CD14-positive monocyte (primary cell): Measurements from ENCODE around the gene ARHGAP10. TPM values are rescaled to one million over a fixed set of nuclear protein-coding genes. Genes with fewer than 3 reads are reported as not detected.

Experiments
- DNase-seq, 3 donors: peaks; one replicate each; pipeline ENCODE4 v3.0.0-alpha.2; 2011 to 2022
- H2AFZ ChIP-seq: 2 replicates; pipeline ENCODE4 v1.6.0; 2012; ENCODE audit warnings: mild to moderate bottlenecking, low read depth, low read length, inconsistent platforms; ENCODE audit not compliant: insufficient read depth, poor library complexity, severe bottlenecking
- H3K27ac ChIP-seq, 2 donors: 1 replicate in 1 of 2; 2 replicates in 1 of 2; pipeline ENCODE4 v1.5.1; 2012 to 2013; ENCODE audit warnings: low read length in 2 of 2, control low read depth in 1 of 2, inconsistent platforms in 1 of 2, low read depth in 1 of 2, mild to moderate bottlenecking in 1 of 2
- H3K27me3 ChIP-seq, 2 donors: one replicate each; pipeline versions ENCODE4 v1.6.0 to v1.6.1; 2011 to 2013; ENCODE audit warnings: low read length in 2 of 2; ENCODE audit not compliant: control insufficient read depth in 2 of 2, insufficient read depth in 2 of 2
- H3K36me3 ChIP-seq, 2 donors: replicated peaks in 1 of 2; 1 replicate in 1 of 2; 2 replicates in 1 of 2; pipeline versions ENCODE4 v1.5.1 to v1.6.1; 2012 to 2013; ENCODE audit warnings: low read length in 2 of 2, control low read depth in 1 of 2, inconsistent platforms in 1 of 2, mild to moderate bottlenecking in 1 of 2; ENCODE audit not compliant: insufficient read depth in 2 of 2, control insufficient read depth in 1 of 2
- H3K4me1 ChIP-seq, 2 donors: 1 replicate in 1 of 2; 2 replicates in 1 of 2; pipeline versions ENCODE4 v1.5.1 to v1.6.1; 2012 to 2013; ENCODE audit warnings: low read length in 2 of 2, control low read depth in 1 of 2, inconsistent platforms in 1 of 2, mild to moderate bottlenecking in 1 of 2, moderate library complexity in 1 of 2; ENCODE audit not compliant: insufficient read depth in 2 of 2, control insufficient read depth in 1 of 2
- H3K4me2 ChIP-seq: replicated peaks from 2 replicates; pipeline ENCODE3; 2012; ENCODE audit warnings: low read length, moderate library complexity, mild to moderate bottlenecking; ENCODE audit not compliant: poor library complexity, severe bottlenecking; ENCODE audit errors: extremely low read depth
- H3K4me3 ChIP-seq, 3 experiments: fragments of 200-600 bp in 1 of 3; sonication (generic) in 1 of 3; replicated peaks in 1 of 3; 1 replicate in 2 of 3; 2 replicates in 1 of 3; pipeline ENCODE4 v1.5.1; 2011 to 2013; ENCODE audit warnings: low read length in 3 of 3, mild to moderate bottlenecking in 3 of 3, control low read depth in 2 of 3, low read depth in 2 of 3, inconsistent platforms in 1 of 3, moderate library complexity in 1 of 3
- H3K79me2 ChIP-seq: 2 replicates; pipeline ENCODE4 v1.6.0; 2012; ENCODE audit warnings: mild to moderate bottlenecking, control low read depth, inconsistent platforms, low read length, moderate library complexity; ENCODE audit not compliant: insufficient read depth
- H3K9ac ChIP-seq: 2 replicates; pipeline ENCODE4 v1.6.0; 2017; ENCODE audit warnings: low read length, mild to moderate bottlenecking; ENCODE audit not compliant: insufficient read depth, poor library complexity, severe bottlenecking
- H3K9me3 ChIP-seq, 2 donors: replicated peaks in 1 of 2; 1 replicate in 1 of 2; 2 replicates in 1 of 2; pipeline versions ENCODE4 v1.5.1 to v1.6.1; 2012 to 2013; ENCODE audit warnings: low read length in 2 of 2, control low read depth in 1 of 2; ENCODE audit not compliant: control insufficient read depth in 1 of 2, insufficient read depth in 1 of 2
- H4K20me1 ChIP-seq: 2 replicates; pipeline ENCODE4 v1.6.0; 2012; ENCODE audit warnings: mild to moderate bottlenecking, low read length, control low read depth, moderate library complexity; ENCODE audit not compliant: insufficient read depth
- H3K27ac Mint-ChIP-seq, 7 donors: one replicate each; pipeline ENCODE4 v1.8.0; 2020; ENCODE audit warnings: mild to moderate bottlenecking in 7 of 7, mixed read lengths in 7 of 7, moderate library complexity in 6 of 7, inconsistent platforms in 2 of 7
- H3K27me3 Mint-ChIP-seq, 3 donors: one replicate each; pipeline ENCODE4 v1.8.0; 2021 to 2022; ENCODE audit warnings: low read depth in 3 of 3, mild to moderate bottlenecking in 3 of 3, mixed read lengths in 3 of 3, moderate library complexity in 3 of 3, inconsistent platforms in 1 of 3
- H3K36me3 Mint-ChIP-seq, 2 donors: one replicate each; pipeline ENCODE4 v1.8.0; 2020; ENCODE audit warnings: mixed read lengths in 2 of 2, inconsistent platforms in 1 of 2, mild to moderate bottlenecking in 1 of 2
- H3K4me1 Mint-ChIP-seq: one replicate; pipeline ENCODE4 v1.8.0; 2020; ENCODE audit warnings: mild to moderate bottlenecking, mixed read lengths
- H3K4me3 Mint-ChIP-seq, 2 donors: one replicate each; pipeline ENCODE4 v1.8.0; 2020; ENCODE audit warnings: mild to moderate bottlenecking in 2 of 2, mixed read lengths in 2 of 2, moderate library complexity in 1 of 2
- H3K9me3 Mint-ChIP-seq, 7 donors: one replicate each; pipeline ENCODE4 v1.8.0; 2020 to 2022; ENCODE audit warnings: mixed read lengths in 7 of 7, mild to moderate bottlenecking in 6 of 7, moderate library complexity in 6 of 7, inconsistent platforms in 2 of 7
- WGBS: methylation state at CpG from one replicate; pipeline ENCODE4 v1.1.5; 2013; ENCODE audit warnings: missing lambda C conversion rate; ENCODE audit not compliant: insufficient coverage; 5-methylcytosine and 5-hydroxymethylcytosine counted together
- intact Hi-C, 2 donors: fragments of 100-400 bp; cut with micrococcal nuclease; formaldehyde crosslinking; loops; one replicate each; pipeline versions ENCODE4 v1.15.0 to v1.15.1; 2023
- polyA plus RNA-seq, 3 donors: library from polyadenylated mRNA; depleted of rRNA in 1 of 3; unstranded in 2 of 3; stranded (reverse) in 1 of 3; fragments of 300-500 nt in 2 of 3; fragments of >200 nt in 1 of 3; fragmentation: Illumina TruSeq in 2 of 3; gene quantifications; 1 replicate in 2 of 3; 2 replicates in 1 of 3; pipeline ENCODE4 v1.2.3, GENCODE V29; 2012 to 2021
- TF ChIP-seq, protein P1 (sequence below): fragments of 200-600 bp; IDR thresholded peaks from one replicate; pipeline ENCODE4 v1.8.0; 2022; ENCODE audit warnings: antibody characterized with exemption, mild to moderate bottlenecking

Gene ARHGAP10
- polyA plus RNA-seq, 3 donors = 1.7 to 4.3 (median 3.0) TPM

GRCh38 chr4:148101790-148102189 lies 369.9 kb downstream of the ARHGAP10 start:
- Histone ChIP-seq H3K79me2 (no peaks in the 10 kb centered on the region), H3K27ac (no peak overlapping the region), H3K9me3 (no peaks in the 10 kb centered on the region), H2AFZ (no peak overlapping the region), H3K4me2 (no peak overlapping the region), H3K4me1 (no peaks in the 10 kb centered on the region), H3K9ac (no peak overlapping the region), H3K36me3 (no peaks in the 10 kb centered on the region), H3K4me3 (no peak overlapping the region), H3K27me3 (no peaks in the 10 kb centered on the region), H4K20me1 (no peaks in the 10 kb centered on the region)
- DNase-seq = no peak
- H3K4me3 Mint-ChIP-seq = no peak overlapping the region
- H3K27ac Mint-ChIP-seq = no peak overlapping the region
- H3K27me3 Mint-ChIP-seq = peaks cover 0 to 4% (median 0%) of the 10 kb centered on the region in 3 donors
- TF ChIP-seq, protein P1, sequence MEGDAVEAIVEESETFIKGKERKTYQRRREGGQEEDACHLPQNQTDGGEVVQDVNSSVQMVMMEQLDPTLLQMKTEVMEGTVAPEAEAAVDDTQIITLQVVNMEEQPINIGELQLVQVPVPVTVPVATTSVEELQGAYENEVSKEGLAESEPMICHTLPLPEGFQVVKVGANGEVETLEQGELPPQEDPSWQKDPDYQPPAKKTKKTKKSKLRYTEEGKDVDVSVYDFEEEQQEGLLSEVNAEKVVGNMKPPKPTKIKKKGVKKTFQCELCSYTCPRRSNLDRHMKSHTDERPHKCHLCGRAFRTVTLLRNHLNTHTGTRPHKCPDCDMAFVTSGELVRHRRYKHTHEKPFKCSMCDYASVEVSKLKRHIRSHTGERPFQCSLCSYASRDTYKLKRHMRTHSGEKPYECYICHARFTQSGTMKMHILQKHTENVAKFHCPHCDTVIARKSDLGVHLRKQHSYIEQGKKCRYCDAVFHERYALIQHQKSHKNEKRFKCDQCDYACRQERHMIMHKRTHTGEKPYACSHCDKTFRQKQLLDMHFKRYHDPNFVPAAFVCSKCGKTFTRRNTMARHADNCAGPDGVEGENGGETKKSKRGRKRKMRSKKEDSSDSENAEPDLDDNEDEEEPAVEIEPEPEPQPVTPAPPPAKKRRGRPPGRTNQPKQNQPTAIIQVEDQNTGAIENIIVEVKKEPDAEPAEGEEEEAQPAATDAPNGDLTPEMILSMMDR = no peak
- 84% methylated on average over 4 of the region's 4 CpGs for WGBS
- H3K4me1 Mint-ChIP-seq = peaks cover 4% of the 10 kb centered on the region
- H3K36me3 Mint-ChIP-seq = no peaks in the 10 kb centered on the region
- peaks cover 0 to 7% (median 3%) of the 10 kb centered on the region in 7 donors for H3K9me3 Mint-ChIP-seq
- intact Hi-C loops = no loop called here

- Mint-ChIP-seq H3K27ac (no peak overlapping the region), H3K9me3 (peaks cover 0 to 8% (median 5%) of the 10 kb centered on the region in 7 donors), H3K4me1 (peaks cover 4% of the 10 kb centered on the region), H3K27me3 (peaks cover 0 to 4% (median 0%) of the 10 kb centered on the region in 3 donors), H3K36me3 (no peaks in the 10 kb centered on the region), H3K4me3 (no peak overlapping the region)
- intact Hi-C loops = no loop called here
- no peaks in the 10 kb centered on the region for H4K20me1 ChIP-seq
- H3K4me2 ChIP-seq = no peak overlapping the region
- WGBS = 98% methylated on average over 5 of the region's 7 CpGs
- TF ChIP-seq, protein P1 = no peak
- no peaks in the 10 kb centered on the region for H3K9me3 ChIP-seq
- H3K4me3 ChIP-seq = no peak overlapping the region
- no peaks in the 10 kb centered on the region for H3K36me3 ChIP-seq
- H3K9ac ChIP-seq = no peak overlapping the region
- no peaks in the 10 kb centered on the region for H3K79me2 ChIP-seq
- no peaks in the 10 kb centered on the region for H3K27me3 ChIP-seq
- DNase-seq = no peak
- no peak overlapping the region for H2AFZ ChIP-seq
- no peak overlapping the region for H3K27ac ChIP-seq
- H3K4me1 ChIP-seq = no peaks in the 10 kb centered on the region
These were observed 371.9 kb downstream of the ARHGAP10 start for GRCh38 chr4:148103597-148104355.
